Activated B cell treated with CpG ODN at 0.5 μM for 24 hours (primary cell): Measurements from ENCODE around the gene ANO2. TPM values are rescaled to one million over a fixed set of nuclear protein-coding genes. Genes with fewer than 3 reads are reported as not detected.

Source experiments
- ATAC-seq: fragments of 200-7000 bp; cut with Tn5 transposase; one replicate; pipeline ENCODE4 v1.10.0; 2021; ENCODE audit warnings: low read depth, mild to moderate bottlenecking, moderate library complexity
- CTCF ChIA-PET: fragments of 350-600 bp; sonication (Branson Sonifier 250); formaldehyde crosslinking; loops from one replicate; lab custom pipeline; 2021; ENCODE audit warnings: antibody characterized with exemption; lab: Charles Lee
- POLR2A ChIA-PET: fragments of 350-600 bp; sonication (Branson Sonifier 250); formaldehyde crosslinking; loops from one replicate; lab custom pipeline; 2021; ENCODE audit warnings: antibody characterized with exemption; lab: Charles Lee
- DNase-seq: peaks from one replicate; pipeline ENCODE4 v3.0.0; 2022
- H3K27ac Mint-ChIP-seq: one replicate; pipeline ENCODE4 v1.8.0; 2020; ENCODE audit warnings: mixed read lengths
- H3K27me3 Mint-ChIP-seq: one replicate; pipeline ENCODE4 v1.8.0; 2021; ENCODE audit warnings: mixed read lengths
- H3K36me3 Mint-ChIP-seq: one replicate; pipeline ENCODE4 v1.8.0; 2021; ENCODE audit warnings: low read depth, mixed read lengths
- H3K4me1 Mint-ChIP-seq: one replicate; pipeline ENCODE4 v1.8.0; 2021; ENCODE audit warnings: mixed read lengths
- H3K4me3 Mint-ChIP-seq: one replicate; pipeline ENCODE4 v1.8.0; 2020; ENCODE audit warnings: mild to moderate bottlenecking, mixed read lengths
- H3K9me3 Mint-ChIP-seq: one replicate; pipeline ENCODE4 v1.8.0; 2020; ENCODE audit warnings: mixed read lengths
- intact Hi-C: fragments of 100-400 bp; cut with micrococcal nuclease; formaldehyde crosslinking; loops from one replicate; pipeline ENCODE4 v1.15.1; 2024
- total RNA-seq: library from RNA; stranded (reverse); gene quantifications from 2 replicates; pipeline ENCODE4 v1.2.3, GENCODE V29; 2022
- TF ChIP-seq, protein P1 (sequence below): fragments of 200-600 bp; IDR thresholded peaks from one replicate; pipeline ENCODE4 v1.8.0; 2022; ENCODE audit warnings: antibody characterized with exemption, mild to moderate bottlenecking

Gene ANO2
- total RNA-seq, 1 donor from 2014 or later = not detected

DNA sequence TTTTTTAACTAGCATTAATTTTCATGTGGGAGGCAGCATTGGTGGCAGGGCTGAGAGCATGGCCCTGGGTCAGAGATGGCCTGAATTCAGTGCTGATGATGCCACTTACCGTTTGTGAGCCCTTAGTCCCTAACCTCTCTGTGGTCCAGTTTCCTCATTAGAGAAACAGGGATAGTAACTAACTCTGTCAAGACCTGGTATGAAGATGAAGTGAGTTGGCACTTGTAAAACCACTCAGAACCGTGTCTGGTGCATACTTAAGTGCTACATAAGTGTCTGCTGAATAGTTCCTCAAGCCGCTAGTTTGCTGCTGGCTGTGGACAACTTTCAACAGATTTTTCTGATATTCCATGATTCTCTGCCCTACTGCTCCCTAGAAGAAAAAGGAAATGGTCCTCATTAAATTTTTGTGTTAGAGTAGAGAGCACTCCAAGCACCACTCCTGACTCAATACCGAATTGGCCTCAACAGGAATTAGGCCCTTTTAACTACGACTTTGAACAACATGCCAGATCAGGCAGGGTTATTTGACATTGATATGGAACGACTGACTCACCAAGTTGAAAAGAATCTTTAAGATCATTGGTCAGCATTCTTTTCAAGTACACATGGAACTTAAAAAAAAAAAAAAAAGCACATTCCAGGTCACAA lies 250.2 kb downstream of the ANO2 start:
- H3K4me3 Mint-ChIP-seq = no peak overlapping the region
- ATAC-seq = no peak
- H3K27ac Mint-ChIP-seq = no peak overlapping the region
- TF ChIP-seq, protein P1, sequence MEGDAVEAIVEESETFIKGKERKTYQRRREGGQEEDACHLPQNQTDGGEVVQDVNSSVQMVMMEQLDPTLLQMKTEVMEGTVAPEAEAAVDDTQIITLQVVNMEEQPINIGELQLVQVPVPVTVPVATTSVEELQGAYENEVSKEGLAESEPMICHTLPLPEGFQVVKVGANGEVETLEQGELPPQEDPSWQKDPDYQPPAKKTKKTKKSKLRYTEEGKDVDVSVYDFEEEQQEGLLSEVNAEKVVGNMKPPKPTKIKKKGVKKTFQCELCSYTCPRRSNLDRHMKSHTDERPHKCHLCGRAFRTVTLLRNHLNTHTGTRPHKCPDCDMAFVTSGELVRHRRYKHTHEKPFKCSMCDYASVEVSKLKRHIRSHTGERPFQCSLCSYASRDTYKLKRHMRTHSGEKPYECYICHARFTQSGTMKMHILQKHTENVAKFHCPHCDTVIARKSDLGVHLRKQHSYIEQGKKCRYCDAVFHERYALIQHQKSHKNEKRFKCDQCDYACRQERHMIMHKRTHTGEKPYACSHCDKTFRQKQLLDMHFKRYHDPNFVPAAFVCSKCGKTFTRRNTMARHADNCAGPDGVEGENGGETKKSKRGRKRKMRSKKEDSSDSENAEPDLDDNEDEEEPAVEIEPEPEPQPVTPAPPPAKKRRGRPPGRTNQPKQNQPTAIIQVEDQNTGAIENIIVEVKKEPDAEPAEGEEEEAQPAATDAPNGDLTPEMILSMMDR = no peak
- DNase-seq = no peak
- ChIA-PET POLR2A (no interaction called here), CTCF (no interaction called here)
- intact Hi-C loops = no loop called here
- H3K27me3 Mint-ChIP-seq = peaks cover 3% of the 10 kb centered on the region
- H3K36me3 Mint-ChIP-seq = no peaks in the 10 kb centered on the region
- no peaks in the 10 kb centered on the region for H3K4me1 Mint-ChIP-seq
- H3K9me3 Mint-ChIP-seq = no peaks in the 10 kb centered on the region

DNA sequence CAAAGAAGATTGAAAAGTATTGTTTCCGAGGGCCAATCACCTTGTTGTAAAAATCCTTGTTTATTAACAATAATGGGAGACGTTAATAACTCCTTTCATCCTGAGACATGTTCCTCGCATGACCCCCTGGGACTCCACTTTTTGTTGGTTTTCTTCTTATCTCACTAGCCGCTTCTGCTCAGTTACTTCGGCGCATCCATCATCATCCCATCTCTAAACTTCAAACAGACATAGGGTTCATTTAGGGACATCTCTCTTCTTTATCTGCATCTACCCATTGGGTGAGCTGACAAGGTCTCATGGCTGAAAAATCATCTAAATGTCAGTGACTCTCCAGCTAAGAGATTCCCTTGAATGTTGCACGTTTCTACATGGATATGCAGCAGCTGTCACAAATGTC lies 252.2 kb downstream of the ANO2 start:
- H3K4me1 Mint-ChIP-seq = no peaks in the 10 kb centered on the region
- ATAC-seq = no peak
- TF ChIP-seq, protein P1 = no peak
- no peaks in the 10 kb centered on the region for H3K9me3 Mint-ChIP-seq
- intact Hi-C loops = no loop called here
- POLR2A ChIA-PET = no interaction called here
- H3K4me3 Mint-ChIP-seq = no peak overlapping the region
- no peak for DNase-seq
- CTCF ChIA-PET = no interaction called here
- no peak overlapping the region for H3K27ac Mint-ChIP-seq
- peaks cover 3% of the 10 kb centered on the region for H3K27me3 Mint-ChIP-seq
- H3K36me3 Mint-ChIP-seq = no peaks in the 10 kb centered on the region

DNA sequence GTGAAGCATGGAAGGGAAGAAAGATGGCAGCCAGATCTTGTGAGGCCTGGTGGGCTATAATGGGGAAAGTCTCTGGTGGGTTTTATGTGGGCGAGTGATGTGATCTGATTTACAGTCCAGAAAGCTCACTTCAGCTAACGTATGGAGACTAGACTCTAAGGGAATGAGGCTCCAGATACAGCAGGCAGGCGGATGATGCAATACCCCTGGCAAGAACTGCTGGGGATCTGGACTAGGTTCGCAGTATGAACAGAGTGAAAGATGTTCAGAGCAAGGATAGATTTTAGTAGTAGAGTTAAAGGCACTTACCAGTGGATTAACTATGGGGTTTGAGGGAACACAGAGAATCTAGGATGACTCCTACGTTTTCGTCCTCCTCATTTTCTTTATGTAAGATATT lies 253.1 kb downstream of the ANO2 start:
- Mint-ChIP-seq H3K36me3 (no peaks in the 10 kb centered on the region), H3K4me3 (no peak overlapping the region)
- POLR2A ChIA-PET = no interaction called here

DNA sequence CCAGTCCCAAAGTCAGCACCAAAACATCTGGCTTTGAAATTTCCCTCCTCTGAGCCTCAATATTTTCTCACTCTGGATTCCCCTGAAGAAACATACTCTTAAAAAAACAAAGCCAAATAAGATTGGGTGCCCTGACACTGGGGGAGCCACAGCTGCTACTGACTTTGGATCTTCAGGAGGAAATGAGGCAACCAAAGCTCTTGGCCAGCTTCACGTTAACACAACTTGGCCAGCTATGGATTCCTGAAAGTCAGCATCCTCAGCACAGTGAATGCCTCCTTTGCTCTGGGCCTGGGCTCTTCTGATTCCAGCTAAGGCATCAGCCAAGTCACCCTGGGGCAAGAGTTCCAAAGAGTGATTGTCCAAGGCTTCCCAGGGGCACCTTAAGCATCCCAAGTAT lies 254.8 kb downstream of the ANO2 start:
- ChIA-PET CTCF (no interaction called here), POLR2A (no interaction called here)
- no peak overlapping the region for H3K27ac Mint-ChIP-seq
- ATAC-seq (no peak), DNase-seq (no peak)
- H3K36me3 Mint-ChIP-seq = no peaks in the 10 kb centered on the region
- intact Hi-C loops = no loop called here
- H3K9me3 Mint-ChIP-seq = no peaks in the 10 kb centered on the region
- TF ChIP-seq, protein P1 = no peak
- no peaks in the 10 kb centered on the region for H3K4me1 Mint-ChIP-seq
- H3K27me3 Mint-ChIP-seq = peaks cover 3% of the 10 kb centered on the region
- no peak overlapping the region for H3K4me3 Mint-ChIP-seq

More for the DNA sequence above, 253.1 kb downstream of the ANO2 start:
- Mint-ChIP-seq H3K4me1 (no peaks in the 10 kb centered on the region), H3K9me3 (no peaks in the 10 kb centered on the region), H3K27me3 (peaks cover 3% of the 10 kb centered on the region), H3K27ac (no peak overlapping the region)
- no peak for DNase-seq
- intact Hi-C loops = no loop called here
- CTCF ChIA-PET = no interaction called here
- TF ChIP-seq, protein P1 = no peak
- ATAC-seq = no peak

DNA sequence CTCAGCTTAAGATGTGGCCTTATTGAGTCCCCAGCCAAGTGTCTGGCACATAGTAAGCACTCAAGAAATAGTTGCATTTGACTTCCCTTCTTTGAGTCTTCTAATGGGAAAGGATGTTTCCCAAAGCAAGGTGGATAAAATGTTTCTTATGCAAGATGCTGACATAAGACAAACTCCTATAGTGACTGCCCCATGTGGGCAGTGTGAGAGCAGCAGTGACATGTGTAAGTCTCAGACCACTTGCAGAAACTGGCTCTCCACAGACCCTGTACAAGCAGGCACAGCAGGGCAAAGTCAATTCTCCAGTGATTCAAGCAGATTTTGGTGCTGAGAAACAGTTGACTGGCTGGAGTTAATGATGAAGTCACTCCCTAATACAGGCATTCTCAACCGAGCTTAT lies 255.3 kb downstream of the ANO2 start:
- H3K4me3 Mint-ChIP-seq = no peak overlapping the region
- TF ChIP-seq, protein P1 = no peak
- no peak overlapping the region for H3K27ac Mint-ChIP-seq
- ATAC-seq = no peak
- CTCF ChIA-PET = no interaction called here
- H3K9me3 Mint-ChIP-seq = no peaks in the 10 kb centered on the region
- DNase-seq = no peak
- intact Hi-C loops = no loop called here
- POLR2A ChIA-PET = no interaction called here
- no peaks in the 10 kb centered on the region for H3K36me3 Mint-ChIP-seq
- H3K27me3 Mint-ChIP-seq = peaks cover 3% of the 10 kb centered on the region
- H3K4me1 Mint-ChIP-seq = no peaks in the 10 kb centered on the region
